Heart right ventricle (tissue), 16 donors: ENCODE data around the gene SRGAP3. TPM values are rescaled to one million over a fixed set of nuclear protein-coding genes. Genes with fewer than 3 reads are reported as not detected.

Experiments used
- ATAC-seq, 8 donors: fragments of 200-7000 bp; cut with Tn5 transposase; one replicate each; pipeline ENCODE4 v1.9.1; 2020; ENCODE audit warnings: mild to moderate bottlenecking in 8 of 8, moderate library complexity in 8 of 8, moderate number of reproducible peaks in 1 of 8
- DNase-seq, 2 donors: peaks; one replicate each; pipeline ENCODE4 v3.0.0-alpha.2; 2020
- H3K27ac ChIP-seq, 10 donors: fragments of 200-600 bp; sonication (generic) in 2 of 10; one replicate each; pipeline versions ENCODE4 v1.5.0 to v1.8.0; 2020 to 2022; ENCODE audit warnings: mild to moderate bottlenecking in 3 of 10
- H3K27me3 ChIP-seq, 7 donors: fragments of 200-600 bp; one replicate each; pipeline ENCODE4 v1.8.0; 2021 to 2022; ENCODE audit warnings: mild to moderate bottlenecking in 2 of 7
- H3K36me3 ChIP-seq, 9 donors: fragments of 200-600 bp; sonication (generic) in 1 of 9; one replicate each; pipeline versions ENCODE4 v1.5.0 to v1.8.0; 2020 to 2022; ENCODE audit warnings: mild to moderate bottlenecking in 2 of 9
- H3K4me1 ChIP-seq, 9 donors: fragments of 200-600 bp; sonication (generic) in 1 of 9; one replicate each; pipeline versions ENCODE4 v1.5.0 to v1.8.0; 2020 to 2022; ENCODE audit warnings: mild to moderate bottlenecking in 4 of 9
- H3K4me3 ChIP-seq, 10 donors: fragments of 200-600 bp; sonication (generic) in 2 of 10; one replicate each; pipeline versions ENCODE4 v1.5.0 to v1.8.0; 2020 to 2022; ENCODE audit warnings: mild to moderate bottlenecking in 7 of 10, moderate library complexity in 2 of 10
- H3K9me3 ChIP-seq, 11 donors: fragments of 200-600 bp in 10 of 11; sonication (generic) in 2 of 11; one replicate each; pipeline versions ENCODE4 v1.5.0 to v1.8.0; 2013 to 2022; ENCODE audit warnings: mild to moderate bottlenecking in 2 of 11, control low read depth in 1 of 11, moderate library complexity in 1 of 11
- CTCF ChIP-seq, 9 donors: fragments of 200-600 bp; sonication (generic) in 2 of 9; IDR thresholded peaks; one replicate each; pipeline versions ENCODE4 v1.5.0 to v1.8.0; 2021 to 2022; ENCODE audit warnings: antibody characterized with exemption in 9 of 9, mild to moderate bottlenecking in 5 of 9, moderate library complexity in 1 of 9
- WGBS, 2 donors: extraction: QIAGEN DNeasy Blood & Tissue Kit; methylation state at CpG; one replicate each; pipeline ENCODE4 v1.1.7; 2013; ENCODE audit warnings: inconsistent platforms in 1 of 2; 5-methylcytosine and 5-hydroxymethylcytosine counted together
- intact Hi-C, 10 donors: fragments of 100-400 bp; cut with DNase I; formaldehyde crosslinking; loops; one replicate each; pipeline versions ENCODE4 v1.11.1 to v1.14.2; 2022
- polyA plus RNA-seq, 2 donors: library from polyadenylated mRNA; stranded (reverse); fragments of 200-250 nt; gene quantifications; one replicate each; pipeline ENCODE4 v1.2.3, GENCODE V29; 2013
- total RNA-seq, 10 donors: library from RNA; stranded (reverse); fragmentation: NEBNext Ultra II Directional in 3 of 10; extraction: Animal tissue kit (Norgen Biotek cat#: 25700) in 3 of 10; gene quantifications; one replicate each; pipeline versions ENCODE4 v1.2.1 to v1.2.4, GENCODE V29; 2021 to 2023
- donor health status: Arrhythmogenic right ventricular cardiomyopathy.
- donor health status: ischemic (EF 13 %, LVEDD 7.1; RV severe dilation, severe dysfunction).
- donor health status: healthy with polysubstance abuse.
- donor health status: DM: no; HTN: yes; CAD: no.
- donor health status: DM: no; HTN: no; CAD: no.
- donor health status: ischemic (EF 25% LVEDD 6.9; RV normal size, moderate dysfunction).
- donor health status: ischemic (EF 25% LVEDD 5.7; RV mildly dilated, moderate dysfunction).
- donor health status: healthy.
- donor health status: DM: yes; HTN: yes; CAD: no.
- donor health status: Ischemic cardiomyopathy.
- donor health status: ischemic (EF 35%, LVEDD 5.7; RV mildly dilated, moderate dysfunction).
- donor health status: nonischemic (EF 11% LVEDD 7.7; RV severe dilation, severe dysfunction).
- donor health status: DM: yes; HTN: yes; CAD: no.
- donor health status: PGD.
- donor health status: ischemic (EF 29% LVEDD 5.4; RV normal size, mild dysfunction).
- donor health status: nonischemic (EF 23%, LVEDD 6.1; RV moderate dilation, normal function).

Gene SRGAP3
- total and polyA plus RNA-seq, 12 donors, result 0.67 to 16.1 (median 10.6) TPM

GRCh38 chr3:8963137-8963853 is 286.2 kb downstream of the SRGAP3 start, which contains the start of gene RAD18:
RAD18 (minus strand) TSS chr3:8963472; CDS start chr3:8963385, 87 bp downstream.
- peaks cover 0 to 11% (median 0%) of the 10 kb centered on the region in 9 donors for H3K36me3 ChIP-seq
- TF ChIP-seq CTCF (IDR thresholded peaks at IDR 0.05), result no peak
- peak within 1 kb of the TSS; percentile 43 to 92 (median 80) for H3K4me3 ChIP-seq
- peak; percentile 89 to 92 for DNase-seq
- intact Hi-C loops, result no loop called here
- H3K4me1 ChIP-seq, result peaks cover 5 to 23% (median 13%) of the 10 kb centered on the region in 9 donors
- no peaks in the 10 kb centered on the region for H3K9me3 ChIP-seq
- WGBS, 2 donors, result 0 to 1% methylated on average over 45 of the region's 45 CpGs
- H3K27me3 ChIP-seq, result peaks cover 0 to 1% (median 0%) of the 10 kb centered on the region in 7 donors
- peak; percentile 96 to 99 (median 98) for ATAC-seq
- peak within 1 kb of the TSS in 9 of 10 donors; percentile 41 to 85 (median 72) for H3K27ac ChIP-seq

- 20 to 22% methylated on average over 6 of the region's 6 CpGs for WGBS, 2 donors
- H3K4me1 ChIP-seq, result peaks cover 5 to 23% (median 13%) of the 10 kb centered on the region in 9 donors
- peak overlapping the region in 4 of 10 donors; percentile 72 to 85 (median 82) for H3K27ac ChIP-seq
- peak overlapping the region in 9 of 10 donors; percentile 70 to 92 (median 82) for H3K4me3 ChIP-seq
- ATAC-seq (no peak), DNase-seq (no peak)
- H3K36me3 ChIP-seq, result peaks cover 0 to 20% (median 0%) of the 10 kb centered on the region in 9 donors
- H3K27me3 ChIP-seq, result no peaks in the 10 kb centered on the region
- intact Hi-C loops, result no loop called here
- H3K9me3 ChIP-seq, result no peaks in the 10 kb centered on the region
- TF ChIP-seq CTCF (IDR thresholded peaks at IDR 0.05), result no peak
Observed at GRCh38 chr3:8962226-8962861, 287.1 kb downstream of the SRGAP3 start.

- peaks cover 5 to 29% (median 15%) of the 10 kb centered on the region in 9 donors for H3K4me1 ChIP-seq
- intact Hi-C loops, result no loop called here
- 92 to 93% methylated on average over 8 of the region's 8 CpGs for WGBS, 2 donors
- no peaks in the 10 kb centered on the region for H3K9me3 ChIP-seq
- H3K27me3 ChIP-seq, result no peaks in the 10 kb centered on the region
- DNase-seq (no peak), ATAC-seq (no peak)
- no peak overlapping the region for H3K27ac ChIP-seq
- peaks cover 0 to 35% (median 0%) of the 10 kb centered on the region in 9 donors for H3K36me3 ChIP-seq
- H3K4me3 ChIP-seq, result no peak overlapping the region
- no peak for TF ChIP-seq CTCF (IDR thresholded peaks at IDR 0.05)
Observed at GRCh38 chr3:8959668-8960067, 289.8 kb downstream of the SRGAP3 start.

- intact Hi-C loops, result no loop called here
- Histone ChIP-seq H3K27ac (peak overlapping the region in 1 of 10 donors; percentile 32), H3K27me3 (no peaks in the 10 kb centered on the region), H3K4me1 (peaks cover 0 to 14% (median 0%) of the 10 kb centered on the region in 9 donors), H3K9me3 (no peaks in the 10 kb centered on the region), H3K4me3 (no peak overlapping the region), H3K36me3 (peaks cover 0 to 35% (median 0%) of the 10 kb centered on the region in 9 donors)
- peak in 2 of 9 donors; percentile 3 to 10 for TF ChIP-seq CTCF (IDR thresholded peaks at IDR 0.05)
- ATAC-seq (peak in 6 of 8 donors; percentile 35 to 80 (median 66)), DNase-seq (no peak)
- WGBS, 2 donors, result 57 to 61% methylated on average over 4 of the region's 4 CpGs
Observed at GRCh38 chr3:8954938-8955763, 294.3 kb downstream of the SRGAP3 start.
